HEK293 (cell line): ENCODE results near the gene EML4.
"Not testable (repeated sequence)": the region's sequence is repeated elsewhere in the genome, so short reads cannot be mapped to it uniquely, and the experiment has no call there.

Experiments
- CTCF ChIA-PET: fragments of 350-600 bp; formaldehyde crosslinking; extraction: SDS; loops from one replicate; lab custom pipeline; 2021; ENCODE audit warnings: antibody characterized with exemption; lab: Yijun Ruan, JAX
- POLR2A ChIA-PET: fragments of 300-600 bp; formaldehyde crosslinking; extraction: SDS; loops from one replicate; lab custom pipeline; 2020; ENCODE audit warnings: antibody characterized with exemption, inconsistent platforms; lab: Yijun Ruan, JAX
- H3K27ac ChIP-seq: fragments of 200-500 bp; sonication (Bioruptor generic); 2 replicates; pipeline ENCODE4 v1.5.1; 2014; ENCODE audit warnings: low read depth, low read length, control low read depth, inconsistent platforms; ENCODE audit errors: extremely low read depth
- H3K36me3 ChIP-seq, 2 experiments: fragments of 200-500 bp in 1 of 2; sonication (Bioruptor generic) in 1 of 2; 1 replicate in 1 of 2; 2 replicates in 1 of 2; pipeline ENCODE4 v1.5.1; 2014 to 2017; ENCODE audit warnings: inconsistent platforms in 2 of 2, low read length in 2 of 2; ENCODE audit not compliant: control insufficient read depth in 2 of 2, insufficient read depth in 1 of 2
- H3K4me1 ChIP-seq: fragments of 200-500 bp; sonication (Bioruptor generic); 2 replicates; pipeline ENCODE4 v1.5.1; 2014; ENCODE audit warnings: mild to moderate bottlenecking, low read length, inconsistent platforms; ENCODE audit not compliant: control insufficient read depth, insufficient read depth
- H3K4me3 ChIP-seq: 2 replicates; pipeline ENCODE4 v1.5.1; 2011; ENCODE audit warnings: low read depth, mild to moderate bottlenecking, control low read depth, low read length, moderate library complexity
- H3K9me3 ChIP-seq: fragments of 200-500 bp; sonication (Bioruptor generic); 2 replicates; pipeline ENCODE4 v1.5.1; 2014; ENCODE audit warnings: low read depth, low read length, inconsistent platforms; ENCODE audit not compliant: control insufficient read depth, insufficient read depth
- GLI4 ChIP-seq: fragments of 450-650 bp; formaldehyde crosslinking; IDR thresholded peaks from 2 replicates; pipeline ENCODE4 v1.5.1; 2016; ENCODE audit warnings: missing biosample characterization, missing genetic modification characterization
- KLF1 ChIP-seq: fragments of 450-650 bp; formaldehyde crosslinking; IDR thresholded peaks from 2 replicates; pipeline ENCODE4 v1.5.1; 2016; ENCODE audit warnings: missing biosample characterization, missing genetic modification characterization
- KLF16 ChIP-seq: fragments of 450-650 bp; formaldehyde crosslinking; IDR thresholded peaks from 2 replicates; pipeline ENCODE4 v1.5.1; 2017; ENCODE audit warnings: missing biosample characterization, missing genetic modification characterization
- OSR2 ChIP-seq: fragments of 450-650 bp; formaldehyde crosslinking; IDR thresholded peaks from 2 replicates; pipeline ENCODE4 v1.5.1; 2016; ENCODE audit warnings: missing biosample characterization, missing genetic modification characterization
- SALL2 ChIP-seq: fragments of 450-650 bp; formaldehyde crosslinking; IDR thresholded peaks from 2 replicates; pipeline ENCODE4 v1.5.0; 2017; ENCODE audit warnings: missing biosample characterization, mild to moderate bottlenecking, missing genetic modification characterization, borderline replicate concordance
- SCRT2 ChIP-seq: fragments of 450-650 bp; formaldehyde crosslinking; IDR thresholded peaks from 2 replicates; pipeline ENCODE4 v1.5.1; 2016; ENCODE audit warnings: missing biosample characterization, missing genetic modification characterization
- ZBTB17 ChIP-seq: fragments of 450-650 bp; formaldehyde crosslinking; IDR thresholded peaks from 2 replicates; pipeline ENCODE4 v1.5.1; 2016; ENCODE audit warnings: missing biosample characterization, missing genetic modification characterization
- ZNF140 ChIP-seq: fragments of 450-650 bp; formaldehyde crosslinking; IDR thresholded peaks from 2 replicates; pipeline ENCODE4 v1.5.1; 2016; ENCODE audit warnings: missing biosample characterization, missing genetic modification characterization
- ZNF223 ChIP-seq: fragments of 450-650 bp; formaldehyde crosslinking; IDR thresholded peaks from 2 replicates; pipeline ENCODE4 v1.5.1; 2016; ENCODE audit warnings: missing biosample characterization, missing genetic modification characterization
- ZNF248 ChIP-seq: fragments of 450-650 bp; formaldehyde crosslinking; IDR thresholded peaks from 2 replicates; pipeline ENCODE4 v1.5.1; 2017; ENCODE audit warnings: missing biosample characterization, missing genetic modification characterization
- ZNF423 ChIP-seq: fragments of 450-650 bp; formaldehyde crosslinking; IDR thresholded peaks from 2 replicates; pipeline ENCODE4 v1.5.1; 2016; ENCODE audit warnings: missing biosample characterization, missing genetic modification characterization
- ZNF501 ChIP-seq: fragments of 450-650 bp; formaldehyde crosslinking; IDR thresholded peaks from 2 replicates; pipeline ENCODE4 v1.5.1; 2016; ENCODE audit warnings: missing biosample characterization, missing genetic modification characterization
- ZNF585B ChIP-seq: fragments of 450-650 bp; formaldehyde crosslinking; IDR thresholded peaks from 2 replicates; pipeline ENCODE4 v1.5.1; 2016; ENCODE audit warnings: missing biosample characterization, missing genetic modification characterization
- ZNF621 ChIP-seq: fragments of 450-650 bp; formaldehyde crosslinking; IDR thresholded peaks from 2 replicates; pipeline ENCODE4 v1.5.1; 2017; ENCODE audit warnings: missing biosample characterization, missing genetic modification characterization
- ZNF624 ChIP-seq: fragments of 450-650 bp; formaldehyde crosslinking; IDR thresholded peaks from 2 replicates; pipeline ENCODE4 v1.5.1; 2017; ENCODE audit warnings: missing biosample characterization, missing genetic modification characterization
- ZNF629 ChIP-seq: fragments of 450-650 bp; formaldehyde crosslinking; IDR thresholded peaks from 2 replicates; pipeline ENCODE4 v1.5.1; 2017; ENCODE audit warnings: missing biosample characterization, missing genetic modification characterization
- ZNF660 ChIP-seq: fragments of 450-650 bp; IDR thresholded peaks from 2 replicates; pipeline ENCODE4 v1.5.1; 2018; ENCODE audit warnings: missing biosample characterization, mild to moderate bottlenecking, missing genetic modification characterization
- ZNF677 ChIP-seq: fragments of 450-650 bp; IDR thresholded peaks from 2 replicates; pipeline ENCODE4 v1.5.0; 2018; ENCODE audit warnings: missing biosample characterization, mild to moderate bottlenecking, missing genetic modification characterization, moderate library complexity
- TF ChIP-seq, protein P1 (sequence below): fragments of 450-650 bp; formaldehyde crosslinking; IDR thresholded peaks from 2 replicates; pipeline ENCODE4 v1.5.1; 2016; ENCODE audit warnings: missing biosample characterization, missing genetic modification characterization

The EML4 gene

DNA sequence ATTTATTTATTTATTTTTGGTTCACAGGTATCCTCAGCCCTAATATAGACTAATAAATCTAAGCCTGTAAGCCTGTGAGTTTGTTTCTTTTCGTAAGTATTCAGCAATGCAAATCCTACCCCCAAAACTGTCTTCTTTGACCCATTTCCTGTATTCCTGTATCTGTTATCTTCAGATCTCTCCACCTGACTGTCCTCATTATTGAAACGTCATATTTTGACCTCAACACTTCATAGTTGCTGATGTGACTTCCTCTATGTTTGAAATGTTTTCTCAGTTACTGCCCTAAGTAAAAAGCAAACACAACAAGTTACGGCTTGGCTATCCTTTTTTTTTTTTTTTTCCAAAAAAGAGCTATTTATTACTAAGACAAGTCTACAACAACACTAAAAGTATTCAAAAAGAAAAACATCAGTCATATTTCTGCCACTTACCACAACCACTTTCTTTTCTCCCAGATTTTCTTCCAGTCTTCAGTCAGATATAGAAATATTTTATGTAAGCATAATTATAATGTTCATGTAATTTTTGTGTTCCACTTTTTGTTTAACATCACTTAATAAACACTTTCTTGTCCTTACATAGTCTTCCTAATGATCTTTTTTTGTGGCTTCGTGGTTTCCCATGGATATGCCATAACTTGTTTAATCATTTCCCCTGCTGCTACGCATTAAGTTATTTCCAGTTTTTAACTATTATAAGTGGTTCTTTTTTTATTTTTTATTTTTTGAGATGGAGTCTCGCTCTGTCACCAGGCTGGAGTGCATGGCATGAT is 45.0 kb upstream of the EML4 start:
- POLR2A ChIA-PET, result interaction anchor here (0.6 to 1.7 kb wide), 2 partner anchors 9 to 42 kb away, joined by 3 to 10 read pairs; no protein-coding TSS in a partner anchor
- H3K4me1 ChIP-seq, result peaks cover 11% of the 10 kb centered on the region
- CTCF ChIA-PET, result no interaction called here

DNA sequence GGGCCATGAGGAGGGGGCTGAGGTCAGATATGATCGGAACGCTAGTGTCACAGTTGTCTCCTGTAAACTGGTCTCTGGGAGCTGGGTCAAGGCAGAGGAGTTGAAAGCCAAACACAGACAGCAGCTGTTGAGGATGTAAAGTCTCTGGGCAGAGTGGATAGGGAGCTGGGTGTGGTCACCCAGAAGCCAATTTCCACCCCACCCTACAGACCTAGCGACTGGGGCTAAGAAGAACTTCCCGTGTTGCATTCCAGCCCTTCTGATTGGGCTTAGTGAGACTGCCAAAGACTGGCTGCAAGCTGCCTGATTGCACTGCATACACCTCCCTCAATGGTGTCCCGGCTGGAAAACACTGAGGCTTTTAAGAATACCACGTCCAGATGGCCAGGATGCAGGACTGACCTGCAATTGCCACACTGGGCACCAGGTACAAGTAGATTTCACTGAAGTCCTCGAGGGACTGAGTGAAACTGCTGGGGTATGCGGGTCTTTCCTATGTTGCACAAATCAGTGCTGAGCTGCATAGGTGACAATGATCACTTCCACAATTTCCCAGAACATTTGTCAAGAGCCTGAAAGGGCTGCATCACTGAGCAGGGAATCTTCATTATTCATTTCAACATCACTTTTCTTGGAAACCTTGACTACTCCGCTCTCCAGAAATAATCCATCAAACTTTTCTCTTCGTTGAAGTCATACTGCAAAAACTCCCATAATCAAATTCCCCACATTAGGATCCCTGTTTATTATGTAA is 43.1 kb upstream of the EML4 start:
- POLR2A ChIA-PET, result interaction anchor here (1.0 to 1.1 kb wide), 2 partner anchors 11 to 43 kb away, joined by 3 read pairs; partner anchors contain the start of gene EML4
- Histone ChIP-seq H3K4me1 (peaks cover 14% of the 10 kb centered on the region), H3K36me3 (no peaks in the 10 kb centered on the region), H3K27ac (no peak overlapping the region), H3K9me3 (no peaks in the 10 kb centered on the region)
- CTCF ChIA-PET, result interaction anchor here (0.6 to 1.0 kb wide), 4 partner anchors 14 to 115 kb away, joined by 3 read pairs; no protein-coding TSS in a partner anchor
- peak; percentile 63 for TF ChIP-seq KLF1
- peak; percentile 56; the same call in 1 of the 2 replicates for TF ChIP-seq ZBTB17 (tag by site-specific recombination)
- no peak for TF ChIP-seq ZNF140
- TF ChIP-seq, all 188 proteins: peak for 2
- no peak overlapping the region for H3K4me3 ChIP-seq

More for the DNA sequence above, 45.0 kb upstream of the EML4 start:
- Histone ChIP-seq H3K36me3 (no peaks in the 10 kb centered on the region), H3K27ac (no peak overlapping the region), H3K9me3 (no peaks in the 10 kb centered on the region), H3K4me3 (no peak overlapping the region)
- TF ChIP-seq ZNF629 (tag by site-specific recombination) (0 out of 2 replicates have a peak, but pooled peaks have one; percentile 39), ZNF677 (tag by site-specific recombination) (no peak)
- TF ChIP-seq, protein P1, sequence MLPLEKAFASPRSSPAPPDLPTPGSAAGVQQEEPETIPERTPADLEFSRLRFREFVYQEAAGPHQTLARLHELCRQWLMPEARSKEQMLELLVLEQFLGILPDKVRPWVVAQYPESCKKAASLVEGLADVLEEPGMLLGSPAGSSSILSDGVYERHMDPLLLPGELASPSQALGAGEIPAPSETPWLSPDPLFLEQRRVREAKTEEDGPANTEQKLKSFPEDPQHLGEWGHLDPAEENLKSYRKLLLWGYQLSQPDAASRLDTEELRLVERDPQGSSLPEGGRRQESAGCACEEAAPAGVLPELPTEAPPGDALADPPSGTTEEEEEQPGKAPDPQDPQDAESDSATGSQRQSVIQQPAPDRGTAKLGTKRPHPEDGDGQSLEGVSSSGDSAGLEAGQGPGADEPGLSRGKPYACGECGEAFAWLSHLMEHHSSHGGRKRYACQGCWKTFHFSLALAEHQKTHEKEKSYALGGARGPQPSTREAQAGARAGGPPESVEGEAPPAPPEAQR, result no peak

DNA sequence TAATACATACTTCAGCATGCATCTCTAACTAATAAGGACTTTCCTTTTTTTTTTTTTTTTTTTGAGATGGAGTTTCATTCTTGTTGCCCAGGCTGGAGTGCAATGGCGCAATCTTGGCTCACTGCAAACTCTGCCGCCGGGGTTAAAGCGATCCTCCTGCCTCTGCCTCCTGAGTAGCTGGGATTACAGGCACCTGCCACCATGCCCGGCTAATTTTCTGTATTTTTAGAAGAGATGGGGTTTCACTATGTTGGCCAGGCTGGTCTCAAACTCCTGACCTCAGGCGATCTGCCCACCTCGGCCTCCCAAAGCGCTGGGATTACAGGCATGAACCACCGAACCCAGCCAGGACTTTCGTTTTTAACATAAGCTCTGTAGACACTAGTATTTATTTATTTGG is 42.3 kb upstream of the EML4 start:
- ChIA-PET POLR2A (interaction anchor here (1.0 kb wide), 1 partner anchor 12 kb away, joined by 3 read pairs; no protein-coding TSS in a partner anchor), CTCF (interaction anchor here (0.7 to 0.9 kb wide), 2 partner anchors 15 to 69 kb away, joined by 3 read pairs; no protein-coding TSS in a partner anchor)
- H3K4me3 ChIP-seq, H3K9me3 ChIP-seq, H3K36me3 ChIP-seq, H3K27ac ChIP-seq: not testable (repeated sequence)
- peaks cover 14% of the 10 kb centered on the region for H3K4me1 ChIP-seq

DNA sequence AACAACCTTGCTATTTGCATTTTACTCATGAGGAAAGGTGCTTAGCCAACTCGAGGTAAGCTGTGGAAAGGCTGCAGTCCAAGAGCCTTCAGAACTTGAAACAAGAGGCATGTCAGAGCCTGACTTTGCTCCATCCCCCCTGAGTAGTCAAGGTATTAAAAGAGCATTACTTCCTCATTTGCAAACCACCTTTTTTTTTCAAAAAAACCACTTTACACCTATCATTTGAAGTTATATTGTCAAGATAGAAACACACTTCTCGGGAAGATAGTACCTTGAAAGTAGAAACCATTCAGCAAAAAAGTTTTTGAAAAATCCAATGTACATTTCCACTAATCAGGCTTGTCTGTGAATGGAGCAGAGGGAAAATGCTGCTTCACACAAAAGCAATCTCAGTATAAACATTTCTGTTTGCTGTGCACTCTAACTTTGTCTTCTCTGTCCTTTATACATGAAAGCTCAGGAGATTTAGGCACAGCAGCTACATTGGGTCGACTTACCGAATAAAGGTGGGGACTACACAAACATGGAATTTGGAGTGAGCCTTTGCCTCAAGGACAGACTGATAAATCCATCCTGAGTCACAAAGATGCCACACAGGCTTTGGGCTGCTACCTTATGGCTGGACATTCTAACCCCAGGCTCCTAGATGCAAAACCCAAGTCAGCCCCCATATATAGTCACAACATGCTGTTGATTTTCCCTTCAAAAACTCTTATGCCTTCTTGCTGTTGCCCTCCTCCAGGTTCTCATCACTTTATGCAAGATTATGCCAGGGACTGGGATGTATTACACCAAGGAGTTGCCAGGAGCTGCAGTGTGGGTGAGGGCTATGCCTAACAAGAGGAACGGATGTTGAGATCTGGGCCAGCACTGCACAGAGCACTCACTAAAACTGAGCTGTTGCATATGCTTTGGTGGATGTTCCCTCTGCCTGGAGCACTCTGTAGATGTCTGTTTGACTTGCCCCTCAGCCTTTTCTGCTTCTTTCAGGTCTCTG is 41.4 kb upstream of the EML4 start:
- POLR2A ChIA-PET, result no interaction called here
- Histone ChIP-seq H3K36me3 (no peaks in the 10 kb centered on the region), H3K27ac (no peak overlapping the region; the same call in 1 of the 2 replicates), H3K9me3 (no peaks in the 10 kb centered on the region), H3K4me3 (no peak overlapping the region), H3K4me1 (peaks cover 20% of the 10 kb centered on the region)
- CTCF ChIA-PET, result interaction anchor here (0.6 to 0.7 kb wide), 2 partner anchors 40 to 68 kb away, joined by 3 read pairs; no protein-coding TSS in a partner anchor
- TF ChIP-seq ZNF501 (tag by site-specific recombination) (no peak), OSR2 (no peak), GLI4 (no peak), ZNF621 (tag by site-specific recombination) (no peak), ZNF660 (no peak), KLF16 (no peak), ZNF423 (no peak), ZNF248 (tag by site-specific recombination) (no peak), SALL2 (tag by site-specific recombination) (no peak), ZBTB17 (tag by site-specific recombination) (peak; percentile 48), ZNF223 (no peak), SCRT2 (0 out of 2 replicates have a peak, but pooled peaks have one; percentile 10), ZNF585B (tag by site-specific recombination) (no peak), ZNF624 (tag by site-specific recombination) (no peak)
